Fibroblast of lung (primary cell): Measurements from ENCODE around the gene GUCA2B. TPM values are rescaled to one million over a fixed set of nuclear protein-coding genes. Genes with fewer than 3 reads are reported as not detected.

Source experiments
- DNase-seq, 2 donors: peaks; one replicate each; pipeline versions ENCODE4 v3.0.0 to v3.0.0-alpha.2; 2010; ENCODE audit warnings: low read depth in 2 of 2
- H2AFZ ChIP-seq: 2 replicates; pipeline ENCODE4 v1.5.1; 2012; ENCODE audit warnings: low read length, control low read depth, inconsistent platforms
- H3K27ac ChIP-seq: 2 replicates; pipeline ENCODE4 v1.5.1; 2011; ENCODE audit warnings: low read length, control low read depth; ENCODE audit not compliant: insufficient read depth
- H3K27me3 ChIP-seq: 2 replicates; pipeline ENCODE4 v1.5.1; 2011; ENCODE audit warnings: mild to moderate bottlenecking, low read length; ENCODE audit not compliant: control insufficient read depth, insufficient read depth
- H3K36me3 ChIP-seq: 2 replicates; pipeline ENCODE4 v1.5.1; 2011; ENCODE audit warnings: low read length; ENCODE audit not compliant: control insufficient read depth, insufficient read depth
- H3K4me1 ChIP-seq: 2 replicates; pipeline ENCODE4 v1.5.1; 2011; ENCODE audit warnings: low read length; ENCODE audit not compliant: control insufficient read depth, insufficient read depth; ENCODE audit errors: extremely low read depth
- H3K4me2 ChIP-seq: 2 replicates; pipeline ENCODE4 v1.5.1; 2011; ENCODE audit warnings: low read length, control low read depth; ENCODE audit not compliant: insufficient read depth; ENCODE audit errors: extremely low read depth
- H3K4me3 ChIP-seq, 4 experiments: fragments of 200-600 bp in 1 of 4; sonication (generic) in 1 of 4; replicated peaks in 1 of 4; 2 replicates each; pipeline ENCODE4 v1.5.1; 2011 to 2016; ENCODE audit warnings: low read length in 4 of 4, low read depth in 3 of 4, mild to moderate bottlenecking in 3 of 4, control low read depth in 2 of 4, inconsistent platforms in 1 of 4, mixed read lengths in 1 of 4; ENCODE audit not compliant: insufficient read depth in 1 of 4; ENCODE audit errors: control extremely low read depth in 1 of 4
- H3K79me2 ChIP-seq: 2 replicates; pipeline ENCODE4 v1.5.1; 2012; ENCODE audit warnings: mild to moderate bottlenecking, low read length, inconsistent platforms; ENCODE audit not compliant: control insufficient read depth, insufficient read depth
- H3K9ac ChIP-seq: 2 replicates; pipeline ENCODE4 v1.5.1; 2011; ENCODE audit warnings: mild to moderate bottlenecking, low read length, control low read depth; ENCODE audit not compliant: insufficient read depth
- H3K9me3 ChIP-seq: 2 replicates; pipeline ENCODE4 v1.5.1; 2012; ENCODE audit warnings: low read depth, low read length; ENCODE audit not compliant: control insufficient read depth, insufficient read depth
- H4K20me1 ChIP-seq: 2 replicates; pipeline ENCODE4 v1.5.1; 2011; ENCODE audit warnings: low read length; ENCODE audit not compliant: control insufficient read depth, insufficient read depth; ENCODE audit errors: extremely low read depth
- CTCF ChIP-seq, 2 donors: IDR thresholded peaks in 1 of 2; conservative IDR thresholded peaks in 1 of 2; 1 replicate in 1 of 2; 2 replicates in 1 of 2; pipeline ENCODE4 v1.5.1; 2011 to 2012; ENCODE audit warnings: low read length in 2 of 2, control low read depth in 1 of 2, inconsistent platforms in 1 of 2, low read depth in 1 of 2, mild to moderate bottlenecking in 1 of 2
- EZH2 ChIP-seq: IDR thresholded peaks from 2 replicates; pipeline ENCODE4 v1.5.1; 2012; ENCODE audit warnings: low read length, control low read depth, mild to moderate bottlenecking; ENCODE audit errors: missing control alignments
- polyA plus RNA-seq, 2 donors: library from polyadenylated mRNA; depleted of rRNA in 1 of 2; stranded (reverse) in 1 of 2; unstranded in 1 of 2; fragments of >200 nt; gene quantifications; 2 replicates each; pipeline ENCODE4 v1.2.1, GENCODE V29; 2011 to 2012; ENCODE audit warnings: missing spikeins in 1 of 2
- total RNA-seq: library from RNA; depleted of rRNA; stranded (reverse); fragments of >200 nt; gene quantifications from 2 replicates; pipeline ENCODE4 v1.2.1, GENCODE V29; 2014

GUCA2B gene
- total and polyA plus RNA-seq, 2 donors (not counting 1 experiment from before 2014, with no cell fraction given): not detected

- DNase-seq: no peak
- Histone ChIP-seq H3K79me2 (no peaks in the 10 kb centered on the region), H3K27me3 (no peaks in the 10 kb centered on the region), H3K4me1 (no peaks in the 10 kb centered on the region), H3K9ac (no peak overlapping the region), H3K4me3 (no peak overlapping the region), H3K9me3 (no peaks in the 10 kb centered on the region), H3K27ac (no peak overlapping the region), H3K4me2 (no peak overlapping the region), H2AFZ (no peak overlapping the region), H3K36me3 (no peaks in the 10 kb centered on the region), H4K20me1 (no peaks in the 10 kb centered on the region)
- TF ChIP-seq CTCF (conservative IDR thresholded peaks at IDR 0.05 in 1 of 2, IDR thresholded peaks at IDR 0.05 in 1 of 2; ENCODE audit: low read depth in 1 of 2, low read length in 2 of 2) (no peak), EZH2 (no peak)
Measured at GRCh38 chr1:42168391-42168670, 15.1 kb downstream of the GUCA2B start.

GRCh38 chr1:42168763-42169162, 15.6 kb downstream of the GUCA2B start:
- Histone ChIP-seq H3K4me3 (no peak overlapping the region), H3K4me1 (no peaks in the 10 kb centered on the region), H3K36me3 (no peaks in the 10 kb centered on the region), H4K20me1 (no peaks in the 10 kb centered on the region), H3K79me2 (no peaks in the 10 kb centered on the region), H3K27ac (no peak overlapping the region), H2AFZ (no peak overlapping the region), H3K9ac (no peak overlapping the region), H3K4me2 (no peak overlapping the region), H3K27me3 (no peaks in the 10 kb centered on the region), H3K9me3 (no peaks in the 10 kb centered on the region)
- TF ChIP-seq CTCF (conservative IDR thresholded peaks at IDR 0.05 in 1 of 2, IDR thresholded peaks at IDR 0.05 in 1 of 2; ENCODE audit: low read depth in 1 of 2, low read length in 2 of 2) (no peak), EZH2 (no peak)
- DNase-seq: no peak

- Histone ChIP-seq H3K4me2 (no peak overlapping the region), H2AFZ (no peak overlapping the region), H3K27me3 (no peaks in the 10 kb centered on the region), H3K4me3 (no peak overlapping the region), H3K79me2 (no peaks in the 10 kb centered on the region), H3K36me3 (no peaks in the 10 kb centered on the region), H3K4me1 (no peaks in the 10 kb centered on the region), H4K20me1 (no peaks in the 10 kb centered on the region), H3K27ac (no peak overlapping the region), H3K9me3 (no peaks in the 10 kb centered on the region), H3K9ac (no peak overlapping the region)
- DNase-seq: no peak
- TF ChIP-seq CTCF (conservative IDR thresholded peaks at IDR 0.05 in 1 of 2, IDR thresholded peaks at IDR 0.05 in 1 of 2; ENCODE audit: low read depth in 1 of 2, low read length in 2 of 2) (no peak), EZH2 (no peak)
Measured at GRCh38 chr1:42170779-42171621, 17.8 kb downstream of the GUCA2B start.
